ENCODE data around the gene RNF213.
A peak's percentile ranks its signal among the peaks of the same experiment; 100 is the strongest.
"Not testable (repeated sequence)": the region's sequence is repeated elsewhere in the genome, so short reads cannot be mapped to it uniquely, and the experiment has no call there.

RNF213 gene

DNA sequence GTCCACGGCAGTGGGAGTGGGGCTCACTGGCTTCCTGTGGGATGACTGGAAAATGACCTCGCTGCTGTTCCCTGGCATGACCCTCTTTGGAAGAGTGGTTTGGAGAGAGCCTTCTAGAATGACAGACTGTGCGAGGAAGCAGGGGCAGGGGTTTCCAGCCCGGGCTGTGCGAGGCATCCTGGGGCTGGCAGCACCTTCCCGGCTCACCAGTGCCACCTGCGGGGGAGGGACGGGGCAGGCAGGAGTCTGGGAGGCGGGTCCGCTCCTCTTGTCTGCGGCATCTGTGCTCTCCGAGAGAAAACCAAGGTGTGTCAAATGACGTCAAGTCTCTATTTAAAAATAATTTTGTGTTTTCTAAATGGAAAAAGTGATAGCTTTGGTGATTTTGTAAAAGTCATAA, 7.8 kb upstream of the RNF213 start:
- DNase-seq (ENCODE audit: low spot score) = peak; percentile 70

DNA sequence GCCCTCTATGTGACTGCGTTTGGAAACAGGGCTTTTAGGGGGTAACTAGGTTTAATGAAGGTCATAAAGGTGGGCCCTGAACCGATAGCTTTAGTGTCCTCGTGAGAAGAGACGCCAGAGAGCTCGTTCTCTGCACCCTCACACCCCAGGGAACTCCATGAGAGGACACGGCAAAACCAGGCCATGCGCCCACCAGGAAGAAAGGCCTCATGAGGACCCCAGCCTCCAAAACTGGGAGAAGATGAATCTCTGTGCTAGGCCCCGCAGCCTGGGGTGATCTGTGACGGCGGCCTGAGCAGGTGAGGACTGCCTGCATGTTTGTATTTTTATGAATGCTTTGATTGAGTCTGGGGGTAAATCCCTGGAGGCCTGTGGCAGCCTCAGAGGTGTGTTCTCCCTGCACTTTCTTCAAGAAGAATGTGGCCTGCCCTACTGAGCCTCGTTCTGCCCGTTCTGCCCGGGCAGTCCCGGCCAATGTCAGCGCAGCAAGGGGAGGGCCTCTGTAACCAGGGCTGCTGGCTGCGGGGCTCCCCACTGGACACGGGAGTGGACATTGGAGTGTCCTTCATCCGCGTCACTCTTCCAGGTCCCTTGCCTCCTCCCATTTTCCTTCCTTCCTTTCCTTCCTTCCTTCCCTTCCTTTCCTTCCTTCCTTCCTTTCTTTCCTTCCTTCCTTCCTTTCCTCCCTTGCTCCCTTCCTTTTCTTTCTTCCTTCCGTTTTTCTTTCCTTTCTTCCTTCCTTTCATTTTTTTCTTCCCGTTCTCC, 6.8 kb upstream of the RNF213 start:
- no peak for DNase-seq (ENCODE audit: low spot score)

DNA sequence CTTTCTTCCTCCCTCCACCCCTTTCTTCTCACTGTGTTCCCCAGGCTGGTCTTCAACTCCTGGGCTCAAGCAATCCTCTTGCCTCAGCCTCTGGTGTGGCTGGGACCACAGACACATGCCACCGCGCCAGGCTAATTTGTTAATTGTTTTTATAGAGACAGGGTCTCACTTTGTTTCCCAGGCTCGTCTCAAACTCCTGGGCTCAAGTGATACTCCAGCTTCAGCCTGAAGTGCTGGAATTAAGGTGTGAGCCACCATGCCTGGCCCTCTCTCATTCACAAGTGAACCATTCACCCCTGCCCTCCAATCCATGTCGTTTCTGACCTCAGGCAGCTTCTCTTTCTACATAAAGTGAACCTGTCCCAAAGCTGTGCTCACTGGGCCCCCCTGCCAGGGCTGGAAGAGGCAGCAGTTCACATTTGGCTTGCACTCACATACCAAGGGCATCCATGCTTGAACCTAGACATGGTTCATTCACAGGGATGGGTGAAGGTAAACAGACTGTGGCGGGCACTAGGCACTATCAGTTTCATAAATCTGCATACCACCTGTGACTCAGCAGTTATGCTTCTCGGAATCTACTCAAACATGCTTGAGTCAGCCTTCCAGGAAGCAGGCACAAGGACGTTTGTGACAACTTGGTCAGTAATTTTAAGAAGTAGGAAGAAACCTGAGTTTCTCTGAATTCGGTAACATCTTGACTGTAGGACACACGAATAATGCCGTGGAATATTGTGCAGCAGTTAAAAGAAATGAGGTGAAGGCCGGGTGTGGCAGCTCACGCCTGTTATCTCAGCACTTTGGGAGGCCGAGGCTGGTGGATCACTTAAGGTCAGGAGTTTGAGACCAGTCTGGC, 6.0 kb upstream of the RNF213 start:
- peak; percentile 82 for DNase-seq (ENCODE audit: low spot score)

DNA sequence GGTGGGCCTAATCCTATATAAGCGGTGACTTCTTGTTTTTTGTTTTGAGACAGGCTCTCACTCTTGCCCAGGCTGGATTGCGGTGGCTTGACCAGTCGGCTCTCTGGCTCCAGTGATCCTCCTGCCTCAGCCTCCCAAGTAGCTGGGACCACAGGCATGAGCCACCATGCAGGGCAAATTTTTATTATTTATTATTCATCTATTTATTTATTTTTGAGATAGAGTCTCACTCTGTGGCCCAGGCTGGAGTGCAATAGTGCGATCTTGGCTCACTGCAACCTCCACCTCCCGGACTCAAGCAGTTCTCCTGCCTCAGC, 4.7 kb upstream of the RNF213 start:
- no peak for DNase-seq (ENCODE audit: low spot score)

DNA sequence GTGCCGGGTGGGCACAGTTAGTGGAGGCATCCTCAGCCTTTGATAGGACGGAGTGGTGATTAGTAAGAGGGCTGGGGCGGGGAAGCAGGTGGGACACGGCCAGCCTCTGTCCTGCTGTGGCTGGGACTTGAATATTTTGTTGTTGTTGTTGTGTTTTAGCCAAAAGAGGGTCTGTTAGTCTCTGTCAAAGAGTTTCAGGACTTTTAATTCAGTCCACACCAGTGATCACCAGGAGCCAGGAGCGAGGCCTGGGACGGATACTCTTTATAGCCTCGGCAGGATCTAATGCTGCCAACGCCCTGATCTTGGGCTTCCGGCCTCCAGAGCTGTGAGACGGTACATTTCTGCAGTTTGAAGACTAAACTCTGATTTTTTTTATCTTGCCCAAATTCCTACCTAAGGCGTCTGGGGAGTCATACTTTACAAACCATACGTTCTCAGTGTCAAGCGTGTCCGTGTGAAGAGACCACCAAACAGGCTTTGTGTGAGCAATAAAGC, 2.9 kb upstream of the RNF213 start:
- DNase-seq (ENCODE audit: low spot score) = peak; percentile 44

DNA sequence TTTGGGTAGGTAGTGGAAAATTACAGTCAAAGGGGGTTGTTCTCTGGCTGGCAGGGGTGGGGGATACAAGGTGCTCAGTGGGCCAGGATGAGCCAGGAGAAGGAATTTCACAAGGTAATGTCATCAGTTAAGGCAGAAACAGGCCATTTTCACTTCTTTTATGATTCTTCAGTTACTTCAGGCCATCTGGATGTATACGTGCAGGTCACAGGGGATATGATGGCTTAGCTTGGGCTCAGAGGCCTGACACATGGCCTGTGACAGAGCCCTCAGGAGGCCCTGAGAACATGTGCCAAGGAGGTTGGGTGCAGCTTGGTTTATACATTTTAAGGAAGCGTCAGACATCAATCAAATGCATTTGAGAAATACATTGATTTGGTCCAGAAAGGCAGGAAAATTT, 2.4 kb upstream of the RNF213 start:
- DNase-seq (ENCODE audit: low spot score) = not testable (repeated sequence)

DNA sequence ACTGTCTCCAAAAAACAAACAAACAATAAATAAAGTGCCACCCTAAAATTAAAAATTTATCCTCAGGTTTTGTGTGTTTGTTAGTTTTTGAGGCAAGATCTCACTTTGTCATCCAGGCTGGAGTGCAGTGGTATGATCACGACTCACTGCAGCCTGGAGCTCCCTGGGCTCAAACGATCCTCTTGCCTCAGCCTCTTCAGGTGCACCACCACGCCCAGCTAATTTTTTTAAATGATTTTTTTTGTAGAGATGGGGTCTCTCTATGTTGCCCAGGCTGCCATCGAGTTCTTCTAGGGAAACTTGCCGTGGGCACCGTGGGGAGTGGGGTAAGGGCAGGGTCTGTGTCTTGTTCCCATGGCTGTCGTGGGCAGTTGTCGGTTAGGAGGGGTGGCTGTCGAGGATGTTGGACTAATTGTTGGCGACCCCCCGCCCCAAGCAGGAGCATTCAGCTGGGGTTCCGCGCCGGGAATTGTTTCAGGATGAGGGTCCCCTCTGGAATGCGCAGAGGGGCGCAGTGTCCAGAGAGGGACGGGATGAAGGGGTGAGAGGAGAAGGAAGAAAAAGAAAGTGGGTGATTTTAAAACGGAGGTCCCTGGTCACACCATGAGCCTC, 1.1 kb upstream of the RNF213 start:
- peak; percentile 13 for DNase-seq (ENCODE audit: low spot score)

DNA sequence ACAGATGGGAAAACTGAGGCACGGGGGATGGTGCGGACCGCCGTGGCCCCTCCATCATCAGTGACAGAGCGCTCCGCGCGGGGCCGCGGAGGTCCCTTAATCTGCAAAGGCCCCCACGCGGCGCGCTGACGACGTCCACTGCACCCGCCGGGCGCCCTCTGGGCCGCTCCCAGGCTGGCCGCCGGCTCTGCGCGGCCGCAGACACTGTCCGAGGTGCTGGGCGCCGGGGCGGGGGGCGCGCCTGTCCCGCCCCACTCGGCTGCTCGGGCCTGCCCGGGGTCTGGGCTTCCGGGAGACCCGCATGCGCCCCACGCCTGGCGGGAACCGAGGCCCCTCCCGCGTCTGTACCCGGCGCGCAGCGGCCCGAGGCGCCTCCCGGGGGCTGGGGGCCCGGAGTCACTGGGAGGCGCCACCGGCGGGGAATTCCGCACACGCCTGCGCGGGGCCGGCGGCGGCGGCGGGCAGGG, 550 bp upstream of the RNF213 start:
- DNase-seq (ENCODE audit: low spot score) = peak; percentile 50

DNA sequence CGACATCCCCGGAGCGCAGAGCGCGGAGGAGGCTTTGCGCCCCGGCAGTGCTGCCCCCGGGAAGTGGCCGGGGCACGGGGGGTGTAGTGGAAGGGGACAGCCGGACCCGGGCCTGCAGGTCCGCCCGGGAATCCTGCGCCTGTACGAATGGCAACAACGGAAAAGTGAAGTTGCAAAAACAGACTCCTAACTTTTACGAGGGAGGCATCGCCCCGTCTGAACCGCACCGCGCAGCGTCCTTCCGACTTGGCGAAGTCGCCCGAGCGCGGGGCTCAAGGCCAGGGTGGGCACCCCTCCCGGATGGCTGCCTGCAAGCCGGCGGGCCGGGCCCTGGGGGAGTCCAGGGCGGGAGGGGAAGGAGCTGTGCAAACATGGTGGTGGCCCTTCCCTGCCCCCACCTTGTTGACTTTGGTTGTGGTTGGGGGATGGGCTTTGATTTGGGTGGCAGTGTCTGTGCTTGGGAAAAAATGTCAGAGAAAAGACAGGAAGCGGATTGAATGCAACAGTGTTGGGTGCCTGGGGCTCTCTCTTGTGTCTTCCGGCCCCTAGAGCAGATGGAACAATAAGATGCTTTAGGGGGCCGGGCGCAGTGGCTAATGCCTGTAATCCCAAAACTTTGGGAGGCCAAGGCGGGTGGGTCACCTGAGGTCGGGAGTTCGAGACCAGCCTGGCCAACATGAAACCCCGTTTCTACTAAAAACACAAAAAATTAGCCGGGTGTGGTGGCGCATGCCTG, 675 bp downstream of the RNF213 start:
- peak; percentile 49 for DNase-seq (ENCODE audit: low spot score)

DNA sequence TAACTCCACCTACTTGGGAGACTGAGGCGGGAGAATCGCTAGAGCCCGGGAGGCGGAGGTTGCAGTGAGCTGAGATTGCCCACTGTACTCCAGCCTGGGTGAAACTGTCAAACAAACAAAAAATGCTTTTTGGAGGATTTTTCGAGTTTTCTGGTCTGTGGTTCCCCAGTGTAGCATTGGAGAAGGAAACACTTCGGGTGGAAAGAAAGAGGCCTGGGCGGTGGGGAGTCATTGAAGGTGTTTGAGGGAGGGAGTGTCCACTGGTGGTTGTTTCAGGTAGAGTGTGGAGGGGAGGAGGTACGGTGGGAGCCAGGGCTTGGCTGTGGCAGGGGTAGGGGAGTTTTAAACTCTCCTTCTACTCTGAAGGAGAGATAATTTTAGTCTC, 1.2 kb downstream of the RNF213 start:
- DNase-seq (ENCODE audit: low spot score) = no peak

DNA sequence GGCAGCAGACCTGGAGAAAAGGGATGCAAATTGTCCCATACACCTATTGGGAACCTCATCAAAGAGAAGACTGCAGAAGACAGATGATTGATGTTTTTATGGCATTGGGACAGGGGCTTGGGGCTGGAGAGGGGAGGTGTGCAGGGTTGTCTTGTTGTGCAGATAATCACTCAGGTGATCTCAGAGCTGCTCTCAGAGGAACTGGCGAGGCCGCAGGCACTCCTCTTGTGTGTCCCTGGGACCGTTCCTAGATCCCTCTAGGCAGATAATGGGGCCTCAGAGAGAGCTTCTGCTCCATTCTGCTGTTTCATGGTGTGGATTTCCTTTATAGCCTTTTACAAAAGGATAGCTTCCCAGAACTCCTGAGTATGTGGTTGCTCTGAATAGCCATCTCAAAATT, 1.6 kb downstream of the RNF213 start:
- no peak for DNase-seq (ENCODE audit: low spot score)

DNA sequence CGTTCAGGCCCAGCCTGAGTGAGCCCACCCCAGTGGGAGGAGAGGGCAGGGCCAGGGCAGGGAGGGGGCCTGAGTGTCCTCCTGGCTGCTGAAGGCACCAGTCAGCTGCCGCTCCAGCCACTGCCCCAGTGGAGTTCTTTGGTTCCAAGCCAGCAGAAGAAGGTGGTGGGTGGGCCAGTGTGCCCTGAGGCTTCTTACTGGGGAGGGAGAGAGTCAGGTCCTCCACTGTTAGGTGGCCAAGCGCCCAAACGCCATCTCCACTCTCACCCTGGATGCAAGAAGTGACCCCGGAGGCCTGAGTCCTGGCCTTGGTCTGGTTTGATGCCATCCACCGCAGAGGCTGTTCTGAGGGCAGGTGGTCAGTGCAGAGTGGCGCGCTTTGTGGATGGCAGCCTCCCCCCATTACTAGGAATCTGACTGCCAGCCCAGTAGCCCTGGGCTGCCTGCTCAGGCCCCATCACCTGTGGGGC, 2.2 kb downstream of the RNF213 start:
- DNase-seq (ENCODE audit: low spot score) = no peak

DNA sequence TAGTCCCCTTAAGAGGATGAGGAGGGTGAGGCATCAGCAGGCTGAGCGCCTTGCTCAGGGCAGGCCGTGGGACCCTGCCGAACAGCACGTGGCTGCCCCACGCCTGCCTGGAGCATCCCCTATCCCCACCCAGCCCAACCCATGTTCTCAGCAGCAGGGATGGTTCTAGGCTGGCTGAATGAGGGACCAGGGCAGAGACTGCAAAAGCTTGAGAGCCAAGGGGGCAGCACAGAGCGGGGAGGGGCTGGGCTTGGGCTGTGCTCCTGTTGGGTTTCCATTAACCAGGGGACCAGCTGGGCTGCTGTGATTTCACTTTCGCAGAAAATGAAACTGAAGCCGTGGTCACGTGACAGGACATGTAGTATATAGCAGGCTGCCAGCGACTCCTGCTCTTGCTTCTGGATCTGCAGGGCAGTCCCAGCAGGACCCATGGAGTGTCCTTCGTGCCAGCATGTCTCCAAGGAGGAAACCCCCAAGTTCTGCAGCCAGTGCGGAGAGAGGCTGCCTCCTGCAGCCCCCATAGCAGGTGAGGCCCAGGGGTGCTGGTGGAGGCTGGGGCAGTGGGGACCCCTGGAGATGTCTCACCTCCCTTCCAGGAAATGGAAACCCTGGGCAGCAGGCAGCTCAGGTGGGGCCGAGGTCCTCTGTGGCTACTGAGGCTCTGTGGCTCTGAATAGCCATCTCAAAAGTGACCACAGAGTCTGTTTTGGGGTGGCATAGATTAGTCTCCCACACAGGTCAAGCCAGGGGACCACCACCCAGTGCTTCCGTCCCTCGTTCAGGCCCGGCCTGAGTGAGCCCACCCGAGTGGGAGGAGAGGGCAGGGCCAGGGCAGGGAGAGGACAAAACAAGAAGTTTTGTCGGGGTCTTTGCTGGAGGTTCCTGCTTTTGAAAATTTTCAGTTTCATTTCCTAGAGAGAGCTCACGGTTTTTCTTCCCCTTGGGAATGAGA, 2.9 kb downstream of the RNF213 start:
- no peak for DNase-seq (ENCODE audit: low spot score)

DNA sequence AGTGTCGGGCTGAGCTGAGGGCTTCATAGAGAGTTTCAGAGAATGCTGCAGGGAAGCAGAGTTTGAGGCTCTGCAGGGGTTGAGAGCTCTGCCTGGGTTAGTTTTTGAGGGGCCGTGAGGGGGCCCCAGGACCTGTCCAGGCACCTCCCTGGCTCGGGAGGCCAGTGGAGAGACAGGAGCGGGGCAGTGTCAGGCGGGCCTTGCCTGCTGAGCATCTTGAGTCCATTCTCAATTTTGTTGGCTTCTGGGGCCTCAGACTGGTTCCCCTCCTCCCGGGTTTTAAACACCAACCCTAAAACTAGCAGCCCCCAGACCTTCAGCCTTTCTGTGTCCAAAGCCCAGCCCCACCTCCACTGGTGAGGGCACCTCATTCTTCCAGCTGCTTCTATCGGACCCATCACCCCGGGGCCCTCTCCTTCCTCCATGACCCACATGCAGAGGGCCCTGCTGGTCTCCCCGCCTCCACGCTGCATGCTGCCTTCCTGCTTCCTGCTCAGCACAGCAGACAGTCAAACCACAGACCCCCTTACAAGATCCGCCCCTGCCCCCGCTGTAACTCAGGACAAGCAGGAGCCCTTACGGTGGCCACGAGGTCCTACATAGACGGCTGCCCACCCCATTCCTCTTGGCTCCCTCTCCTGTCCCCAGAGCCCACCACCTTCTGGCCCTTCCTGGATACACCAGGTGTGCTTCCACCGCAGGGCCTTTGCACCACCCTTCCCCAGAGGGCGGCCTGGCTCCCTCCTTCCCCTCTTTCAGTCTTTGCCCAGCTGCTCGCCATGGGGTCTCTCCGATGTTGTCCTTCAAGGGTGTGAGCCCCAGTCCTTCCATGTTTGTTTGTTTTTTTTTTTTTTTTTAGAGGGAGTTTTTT, 3.8 kb downstream of the RNF213 start:
- no peak for DNase-seq (ENCODE audit: low spot score)

DNA sequence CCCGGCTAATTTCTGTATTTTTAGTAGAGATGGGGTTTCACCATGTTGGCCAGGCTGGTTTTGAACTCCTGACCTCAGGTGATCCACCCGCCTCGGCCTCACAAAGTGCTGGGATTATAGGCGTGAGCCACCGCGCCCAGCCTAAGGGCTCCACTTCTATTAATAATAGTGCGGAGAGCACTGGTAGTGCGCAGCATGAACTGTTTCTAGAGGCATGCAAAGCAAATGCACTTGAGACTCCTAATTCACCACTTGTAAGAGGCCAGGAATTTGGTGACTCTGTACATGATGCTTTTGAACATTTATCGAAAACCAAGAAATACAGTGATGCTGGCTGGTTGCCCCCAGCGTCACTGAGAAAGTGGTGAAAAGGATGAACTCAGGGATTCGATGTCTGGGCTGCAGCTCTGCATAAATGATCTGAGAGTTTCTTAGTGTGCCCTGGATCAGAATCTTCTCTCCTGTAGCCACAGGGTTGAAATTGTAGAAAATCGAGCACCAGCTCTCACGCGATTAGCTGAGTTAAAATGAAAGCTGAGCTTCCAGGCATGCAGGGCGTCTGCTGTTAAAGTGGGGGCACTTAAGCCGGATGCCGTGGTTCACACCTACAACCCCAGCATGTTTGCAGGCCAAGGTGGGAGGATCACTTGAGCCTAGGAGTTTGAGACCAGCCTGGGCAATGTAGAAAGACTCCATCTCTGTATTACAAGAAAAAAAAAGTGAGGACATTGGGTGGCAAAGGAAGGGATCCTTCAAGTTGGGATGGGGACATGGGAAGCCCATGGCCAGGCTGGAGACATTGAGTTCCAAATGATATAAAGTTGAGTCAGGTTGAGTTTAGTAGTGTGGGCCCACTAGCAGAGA, 4.8 kb downstream of the RNF213 start:
- no peak for DNase-seq (ENCODE audit: low spot score)

DNA sequence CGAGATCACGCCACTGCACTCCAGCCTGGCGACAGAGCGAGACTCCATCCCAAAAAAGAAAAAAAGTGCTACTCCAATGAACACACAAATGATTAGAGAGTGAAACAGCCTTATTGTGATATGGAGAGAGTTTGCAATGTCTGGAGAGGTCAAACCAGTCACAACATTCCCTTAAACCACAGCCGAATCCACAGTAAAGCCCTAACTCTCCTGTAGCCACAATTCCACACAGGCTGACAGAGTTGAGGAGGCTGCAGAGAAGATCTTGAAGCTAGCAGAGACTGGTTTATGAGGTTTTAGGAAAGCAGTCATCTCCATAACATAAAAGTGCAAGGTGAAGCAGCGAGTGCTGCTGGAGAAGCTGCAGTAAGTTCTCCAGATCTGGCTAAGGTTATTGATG, 6.7 kb downstream of the RNF213 start:
- no peak for DNase-seq (ENCODE audit: low spot score)

DNA sequence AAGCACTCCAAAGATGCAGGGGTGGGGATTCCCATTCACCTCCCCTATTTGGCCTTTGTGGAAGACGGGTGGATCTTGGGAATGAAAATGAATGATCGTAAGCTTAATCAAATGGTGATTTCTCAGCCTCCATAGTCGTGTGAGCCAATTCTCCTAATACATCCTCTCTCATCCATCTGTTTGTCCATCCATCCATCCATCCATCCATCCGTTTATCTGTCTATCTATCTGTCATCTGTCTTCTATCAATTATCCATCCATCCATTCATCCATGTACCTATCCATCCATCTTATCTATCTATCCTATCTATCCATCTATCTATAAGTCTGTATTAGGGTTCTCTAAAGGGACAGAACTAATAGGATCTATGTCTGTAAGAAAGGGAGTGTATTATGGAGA, 7.8 kb downstream of the RNF213 start:
- DNase-seq (ENCODE audit: low spot score) = no peak

DNA sequence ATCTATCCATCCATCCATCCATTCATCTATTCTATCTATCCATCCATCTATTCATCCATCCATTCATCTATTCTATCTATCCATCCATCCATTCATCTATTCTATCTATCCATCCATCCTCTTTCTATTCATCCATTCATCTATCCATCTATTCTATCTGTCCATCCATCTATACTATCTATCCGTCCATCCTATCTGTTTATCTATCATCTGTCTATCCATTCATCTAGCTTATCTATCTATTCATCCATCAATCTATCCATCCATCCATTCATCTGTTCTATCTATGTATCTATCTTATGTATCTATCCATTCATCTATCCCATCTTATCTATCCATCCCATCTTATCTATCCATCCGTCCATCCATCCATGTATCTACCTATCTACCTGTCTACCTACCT, 8.8 kb downstream of the RNF213 start:
- DNase-seq (ENCODE audit: low spot score) = no peak

DNA sequence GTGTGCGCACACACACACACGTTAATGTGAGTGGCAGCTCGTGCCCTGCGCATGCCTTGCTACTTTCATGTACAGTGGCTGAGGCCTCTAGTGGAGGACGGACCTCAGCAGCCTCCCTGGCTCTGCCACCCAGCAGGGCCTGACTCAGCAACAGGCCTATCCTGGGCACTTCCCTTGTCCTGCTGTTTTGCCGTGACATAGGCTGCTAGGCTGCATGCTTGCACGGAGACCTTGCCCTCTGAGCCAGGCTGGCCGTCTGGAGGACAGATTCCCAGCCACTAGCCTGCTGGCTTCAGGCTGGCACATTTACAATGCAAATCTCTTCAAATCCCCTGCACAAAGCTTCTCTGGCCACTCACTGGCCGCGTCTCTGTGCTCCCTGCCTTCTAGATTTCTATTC, 9.5 kb downstream of the RNF213 start:
- no peak for DNase-seq (ENCODE audit: low spot score)
